ENCODE results near the gene B4GALT3. TPM values are rescaled to one million over a fixed set of nuclear protein-coding genes. Genes with fewer than 3 reads are reported as not detected.

Gene B4GALT3
- 20.3 to 25.7 TPM (median 24.3 TPM) in 5 replicates for total RNA-seq (2022; extraction: Qiagen RNA extraction)

GRCh38 chr1:161177112-161177935, at the start of gene B4GALT3:
B4GALT3 (minus strand) TSS chr1:161177507; CDS start chr1:161176060, 1,447 bp downstream.

DNA sequence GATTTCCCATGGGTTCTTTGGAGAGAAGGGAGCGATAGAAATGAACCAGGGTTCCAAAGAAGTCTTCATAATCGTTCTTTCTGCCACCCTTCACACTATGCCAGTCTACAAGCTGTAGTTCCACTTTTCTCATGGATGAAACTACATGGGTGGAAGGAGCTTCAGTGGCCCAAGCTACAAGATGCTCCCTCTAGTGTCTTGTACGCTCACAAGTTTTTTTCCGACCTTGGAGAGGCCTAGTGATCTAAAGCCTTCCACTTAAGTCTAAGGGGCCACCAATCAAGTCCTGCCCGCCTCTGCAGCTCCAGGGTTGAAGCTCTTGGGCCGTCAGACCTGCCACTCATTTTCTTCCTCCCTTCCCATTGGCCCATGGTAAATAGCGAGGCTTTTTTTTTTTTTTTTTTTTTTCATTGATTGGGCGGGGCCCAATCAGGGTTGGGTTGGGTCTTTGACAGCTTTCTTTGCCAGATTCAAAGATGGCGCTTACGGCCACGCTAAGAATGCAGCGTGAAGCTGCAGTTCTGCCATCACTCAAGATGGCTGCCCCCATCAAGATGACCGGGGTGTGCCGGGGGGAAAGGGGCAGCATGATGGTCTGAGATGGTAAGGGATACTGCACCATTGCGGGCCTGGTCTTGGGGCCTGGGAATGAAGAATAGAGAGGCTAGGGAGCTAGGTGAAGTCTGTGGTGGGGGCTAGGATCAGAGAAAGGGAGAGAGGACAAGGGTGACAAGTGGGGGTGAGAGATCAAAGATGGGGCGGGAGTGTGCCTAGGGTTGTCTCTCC, 48.4 kb upstream of the B4GALT3 start, which contains the start of gene TOMM40L:
TOMM40L (plus strand) TSS at position 527 of the 786 bp plus-strand sequence. CDS start 430 bp downstream, outside the sequence.

DNA sequence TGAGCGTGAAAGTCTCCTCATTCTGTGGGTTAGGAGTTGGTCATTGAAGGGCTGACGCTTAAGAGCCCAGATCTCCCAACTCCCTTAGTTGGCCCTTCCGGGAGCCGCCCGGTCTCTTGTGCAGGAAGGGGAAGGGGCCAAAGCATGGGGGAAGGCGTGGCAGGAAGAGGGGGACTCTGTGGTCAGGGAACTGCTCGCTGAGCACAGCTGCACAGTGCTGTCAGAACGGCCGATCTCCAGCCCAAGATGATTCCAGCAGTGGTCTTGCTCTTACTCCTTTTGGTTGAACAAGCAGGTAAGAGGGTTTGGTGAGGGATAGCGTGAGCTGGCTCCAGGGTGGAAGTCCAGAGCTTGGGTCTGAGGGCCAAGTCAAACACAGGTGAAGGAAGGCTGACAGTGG, 37.8 kb upstream of the B4GALT3 start, which contains the start of gene FCER1G:
FCER1G (plus strand) TSS at position 220 of the 400 bp plus-strand sequence; CDS start at position 247, 27 bp downstream.

DNA sequence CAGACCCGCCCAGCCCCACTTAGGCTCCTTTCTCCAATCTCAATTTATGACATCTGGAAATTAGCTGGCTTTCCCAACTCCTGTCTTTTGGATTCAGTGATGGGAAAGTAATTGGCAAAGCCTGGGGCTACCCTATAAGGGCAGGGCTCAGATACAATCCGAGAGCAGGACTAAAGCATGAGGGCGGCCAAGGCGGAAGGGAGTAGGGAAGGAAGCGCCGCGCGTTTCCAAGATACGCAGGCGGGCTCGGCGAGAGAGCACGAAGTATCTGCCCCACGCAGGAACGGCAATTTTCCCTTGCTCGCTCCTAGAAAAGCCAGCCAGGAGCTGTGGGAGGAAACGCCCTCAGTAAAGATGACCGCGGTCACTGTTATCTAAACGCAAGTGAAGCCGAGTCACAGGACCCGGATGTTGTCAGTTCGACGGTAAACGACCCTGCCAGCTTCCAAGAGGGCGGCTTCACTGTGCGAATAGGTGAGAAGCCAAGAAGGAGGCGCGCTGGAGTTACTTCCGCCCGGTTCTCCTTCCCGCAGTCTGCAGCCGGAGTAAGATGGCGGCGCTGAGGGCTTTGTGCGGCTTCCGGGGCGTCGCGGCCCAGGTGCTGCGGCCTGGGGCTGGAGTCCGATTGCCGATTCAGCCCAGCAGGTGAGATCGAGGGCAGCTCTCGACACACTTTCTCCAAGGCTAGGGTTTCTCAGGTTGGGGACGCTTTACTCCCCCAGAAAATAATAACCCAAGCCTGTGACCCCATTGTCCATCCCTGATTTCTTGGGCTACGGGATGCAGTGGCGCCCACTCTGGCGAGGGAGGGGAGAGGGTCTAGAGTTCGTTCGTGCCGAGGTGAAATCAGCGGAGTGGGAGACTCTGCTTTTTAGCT, 24.8 kb upstream of the B4GALT3 start, which contains the start of gene NDUFS2:
NDUFS2 (plus strand) TSS at position 532 of the 877 bp plus-strand sequence; CDS start at position 551, 19 bp downstream.

DNA sequence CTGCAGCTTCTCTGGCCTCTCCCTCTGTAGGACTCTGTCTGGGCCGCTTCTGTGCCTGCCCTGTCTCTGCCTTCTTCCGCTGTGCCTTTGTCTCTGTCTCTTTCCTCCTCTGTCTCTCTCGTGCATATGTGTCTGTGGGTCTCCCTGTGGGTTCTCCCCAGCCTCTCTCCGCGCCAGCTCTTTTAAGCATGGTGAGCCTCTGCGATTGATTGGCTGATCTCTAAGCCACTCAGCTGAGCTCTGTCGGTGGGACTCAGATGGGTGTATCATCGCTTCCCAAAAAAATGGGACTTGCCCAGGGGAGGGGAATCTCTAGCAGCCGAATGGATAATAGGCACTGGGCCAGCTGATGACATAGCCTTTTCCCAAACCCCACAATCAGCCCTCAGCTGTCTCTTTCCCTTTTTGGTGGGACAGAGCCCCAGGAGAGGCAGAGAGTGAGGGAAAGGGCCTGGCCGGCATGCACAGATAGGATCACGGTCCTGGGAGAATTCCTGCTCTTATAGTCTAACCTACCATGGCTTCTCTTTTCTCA, 21.7 kb upstream of the B4GALT3 start, which contains the start of gene ADAMTS4:
ADAMTS4 (minus strand) TSS at position 158 of the 535 bp plus-strand sequence. CDS start 427 bp downstream, outside the sequence.

DNA sequence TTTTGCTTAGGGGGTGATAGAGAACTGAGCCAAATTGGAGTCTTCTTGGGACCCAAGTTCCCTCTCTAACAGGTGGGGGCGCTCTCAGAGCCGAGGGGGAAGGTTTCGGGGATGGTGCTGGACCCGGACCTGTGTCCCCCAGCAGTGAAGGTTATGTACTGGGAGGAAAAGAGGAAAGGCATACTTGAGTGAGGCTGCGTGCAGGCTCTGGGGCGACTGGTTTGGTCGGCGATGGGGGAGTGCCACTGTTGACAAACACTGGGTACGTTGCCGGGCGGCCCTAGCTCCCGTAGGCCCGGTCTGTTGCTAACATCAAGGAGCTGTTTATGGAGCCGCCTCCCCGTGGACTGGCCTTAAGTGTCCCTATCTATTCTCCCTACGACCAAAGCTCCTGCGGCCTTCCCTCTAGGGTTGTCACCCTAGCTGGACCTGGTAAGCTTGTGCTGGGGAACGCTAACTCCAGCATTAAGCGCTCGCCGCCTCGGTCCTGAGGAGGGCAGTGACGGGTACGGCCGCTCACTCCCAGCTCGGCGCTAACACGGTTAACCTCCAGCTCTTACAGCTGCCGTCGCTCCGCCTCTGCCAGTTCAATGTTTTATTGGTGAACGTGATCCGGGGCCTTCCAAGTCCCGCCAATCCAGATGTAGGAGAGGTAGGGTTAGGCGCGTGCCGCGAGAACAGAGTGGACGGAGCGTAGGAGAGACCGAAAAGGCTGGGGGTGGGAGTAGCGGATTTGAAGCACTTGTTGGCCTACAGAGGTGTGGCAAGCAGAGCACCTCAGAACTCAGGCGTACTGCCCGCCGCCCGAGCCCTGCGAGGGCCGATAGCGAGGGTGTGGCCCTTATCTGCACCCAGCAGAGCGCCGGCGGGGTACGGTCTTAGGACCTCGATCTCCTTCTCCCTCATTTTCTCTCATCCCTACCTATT, 11.3 kb downstream of the B4GALT3 start, which contains the start of gene PPOX:
PPOX (plus strand) TSS at position 685 of the 927 bp plus-strand sequence. CDS start 422 bp downstream, outside the sequence.

GRCh38 chr1:161159087-161159912, 18.0 kb downstream of the B4GALT3 start, which contains the start of gene USP21:
USP21 (plus strand) TSS chr1:161159500; CDS start chr1:161160641, 1,141 bp downstream.

GRCh38 chr1:161153682-161154337, 23.5 kb downstream of the B4GALT3 start, which contains the start of gene UFC1:
UFC1 (plus strand) TSS chr1:161153978; CDS start chr1:161153998, 20 bp downstream.

GRCh38 chr1:161132410-161133219, 44.7 kb downstream of the B4GALT3 start, which contains the start of gene DEDD:
DEDD (minus strand) TSS chr1:161132667; CDS start chr1:161124462, 8,205 bp downstream.

Other genes with a start within 250 kb of the B4GALT3 start
- 0.64 to 0.98 TPM (median 0.83 TPM) in 5 replicates for gene ITLN2, start 222.7 kb downstream of the B4GALT3 start, total RNA-seq (2022; extraction: Qiagen RNA extraction)
- 48.2 to 73.2 TPM (median 62.9 TPM) in 5 replicates for gene F11R, start 156.4 kb downstream of the B4GALT3 start, total RNA-seq (2022; extraction: Qiagen RNA extraction)
- 0.15 to 0.48 TPM (median 0.26 TPM) in 3 of 5 replicates, not detected in the others for gene TSTD1, start 138.5 kb downstream of the B4GALT3 start, total RNA-seq (2022; extraction: Qiagen RNA extraction)
- gene USF1, start 131.5 kb downstream of the B4GALT3 start, total RNA-seq (2022; extraction: Qiagen RNA extraction) = 42.5 to 51.3 TPM (median 49.0 TPM) in 5 replicates
- 0.07 to 0.09 TPM (median 0.07 TPM) in 5 replicates for gene ARHGAP30, start 107.6 kb downstream of the B4GALT3 start, total RNA-seq (2022; extraction: Qiagen RNA extraction)
- 1.6 to 1.9 TPM (median 1.8 TPM) in 5 replicates for gene NECTIN4, start 87.9 kb downstream of the B4GALT3 start, total RNA-seq (2022; extraction: Qiagen RNA extraction)
- gene KLHDC9, start 79.1 kb downstream of the B4GALT3 start, total RNA-seq (2022; extraction: Qiagen RNA extraction) = 1.8 to 2.1 TPM (median 1.8 TPM) in 5 replicates
- gene PFDN2, start 59.5 kb downstream of the B4GALT3 start, total RNA-seq (2022; extraction: Qiagen RNA extraction) = 98.5 to 110 TPM (median 106 TPM) in 5 replicates
- 25.8 to 32.2 TPM (median 31.0 TPM) in 5 replicates for gene NIT1, start 59.4 kb downstream of the B4GALT3 start, total RNA-seq (2022; extraction: Qiagen RNA extraction)
- 30.9 to 35.3 TPM (median 31.4 TPM) in 5 replicates for gene DEDD, start 44.8 kb downstream of the B4GALT3 start, total RNA-seq (2022; extraction: Qiagen RNA extraction)
- gene UFC1, start 23.5 kb downstream of the B4GALT3 start, total RNA-seq (2022; extraction: Qiagen RNA extraction) = 87.5 to 144 TPM (median 90.2 TPM) in 5 replicates
- gene USP21, start 18.0 kb downstream of the B4GALT3 start, total RNA-seq (2022; extraction: Qiagen RNA extraction) = 15.8 to 24.1 TPM (median 22.5 TPM) in 5 replicates
- 12.2 to 15.7 TPM (median 15.2 TPM) in 5 replicates for gene PPOX, start 11.1 kb downstream of the B4GALT3 start, total RNA-seq (2022; extraction: Qiagen RNA extraction)
- 0.01 to 0.02 TPM (median 0.01 TPM) in 4 of 5 replicates, not detected in the other for gene ADAMTS4, start 21.5 kb upstream of the B4GALT3 start, total RNA-seq (2022; extraction: Qiagen RNA extraction)
- gene NDUFS2, start 24.9 kb upstream of the B4GALT3 start, total RNA-seq (2022; extraction: Qiagen RNA extraction) = 78.6 to 115 TPM (median 82.0 TPM) in 5 replicates
- gene FCER1G, start 37.8 kb upstream of the B4GALT3 start, total RNA-seq (2022; extraction: Qiagen RNA extraction) = 0.17 to 0.33 TPM in 2 of 5 replicates, not detected in the others
- gene APOA2, start 46.1 kb upstream of the B4GALT3 start, total RNA-seq (2022; extraction: Qiagen RNA extraction) = 0.95 to 1.9 TPM in 2 of 5 replicates, not detected in the others
- gene TOMM40L, start 48.6 kb upstream of the B4GALT3 start, total RNA-seq (2022; extraction: Qiagen RNA extraction) = 10.6 to 12.5 TPM (median 12.2 TPM) in 5 replicates
- gene NR1I3, start 60.7 kb upstream of the B4GALT3 start, total RNA-seq (2022; extraction: Qiagen RNA extraction) = 0.07 TPM in 1 of 5 replicates, not detected in the others
- gene PCP4L1, start 81.2 kb upstream of the B4GALT3 start, total RNA-seq (2022; extraction: Qiagen RNA extraction) = 0.06 to 0.15 TPM (median 0.07 TPM) in 5 replicates
- gene MPZ, start 132.5 kb upstream of the B4GALT3 start, total RNA-seq (2022; extraction: Qiagen RNA extraction) = 0.12 to 0.36 TPM (median 0.24 TPM) in 5 replicates
- 238 to 251 TPM (median 241 TPM) in 5 replicates for gene SDHC, start 136.9 kb upstream of the B4GALT3 start, total RNA-seq (2022; extraction: Qiagen RNA extraction)
- gene CFAP126, start 190.4 kb upstream of the B4GALT3 start, total RNA-seq (2022; extraction: Qiagen RNA extraction) = 0.16 to 0.22 TPM (median 0.18 TPM) in 5 replicates

Data from A549 treated with AZD2906 at 1 μM for 4 hours (cell line).